Naive B cell (primary cell): Measurements from ENCODE around the gene STIM1. TPM values are rescaled to one million over a fixed set of nuclear protein-coding genes. Genes with fewer than 3 reads are reported as not detected.
"Not testable (repeated sequence)": the region's sequence is repeated elsewhere in the genome, so short reads cannot be mapped to it uniquely, and the experiment has no call there.

Experiments
- ATAC-seq, 2 donors: fragments of 150-1000 bp; cut with Tn5 transposase; 2 replicates each; pipeline ENCODE4 v1.10.0; 2021; ENCODE audit warnings: low read depth in 2 of 2, mild to moderate bottlenecking in 2 of 2, moderate library complexity in 2 of 2
- DNase-seq: peaks from one replicate; pipeline ENCODE4 v3.0.0; 2022
- H3K27ac Mint-ChIP-seq, 6 donors: one replicate each; pipeline ENCODE4 v1.8.0; 2020 to 2022; ENCODE audit warnings: mild to moderate bottlenecking in 6 of 6, mixed read lengths in 6 of 6, moderate library complexity in 5 of 6, inconsistent platforms in 2 of 6
- H3K27me3 Mint-ChIP-seq, 3 donors: one replicate each; pipeline ENCODE4 v1.8.0; 2021 to 2022; ENCODE audit warnings: mixed read lengths in 3 of 3, mild to moderate bottlenecking in 1 of 3
- H3K36me3 Mint-ChIP-seq, 2 donors: one replicate each; pipeline ENCODE4 v1.8.0; 2020 to 2022; ENCODE audit warnings: mixed read lengths in 2 of 2, inconsistent platforms in 1 of 2, mild to moderate bottlenecking in 1 of 2
- H3K4me1 Mint-ChIP-seq, 3 donors: one replicate each; pipeline ENCODE4 v1.8.0; 2020 to 2022; ENCODE audit warnings: mixed read lengths in 3 of 3, inconsistent platforms in 1 of 3, mild to moderate bottlenecking in 1 of 3, moderate library complexity in 1 of 3
- H3K4me3 Mint-ChIP-seq, 8 donors: one replicate each; pipeline ENCODE4 v1.8.0; 2020 to 2022; ENCODE audit warnings: mild to moderate bottlenecking in 8 of 8, mixed read lengths in 8 of 8, moderate library complexity in 8 of 8, inconsistent platforms in 2 of 8
- H3K9me3 Mint-ChIP-seq, 7 donors: one replicate each; pipeline ENCODE4 v1.8.0; 2020 to 2022; ENCODE audit warnings: mixed read lengths in 7 of 7, mild to moderate bottlenecking in 5 of 7, inconsistent platforms in 2 of 7, moderate library complexity in 1 of 7
- polyA plus RNA-seq, 6 donors: library from polyadenylated mRNA; unstranded; fragments of 300-500 nt; fragmentation: Illumina TruSeq; gene quantifications; one replicate each; pipeline ENCODE4 v1.2.3, GENCODE V29; 2021; ENCODE audit warnings: low read depth in 6 of 6

Gene STIM1
- polyA plus RNA-seq, 6 donors from 2014 or later: 29.1 to 51.9 (median 35.0) TPM

GRCh38 chr11:3888876-3889275 lies 33.4 kb downstream of the STIM1 start:
- no peaks in the 10 kb centered on the region for H3K27me3 Mint-ChIP-seq
- H3K36me3 Mint-ChIP-seq: no peaks in the 10 kb centered on the region
- peaks cover 54 to 92% (median 75%) of the 10 kb centered on the region in 3 donors for H3K4me1 Mint-ChIP-seq
- ATAC-seq: peak; percentile 58 to 75
- no peak for DNase-seq
- H3K9me3 Mint-ChIP-seq: no peaks in the 10 kb centered on the region
- peak overlapping the region in 7 of 8 donors; percentile 48 to 85 (median 67) for H3K4me3 Mint-ChIP-seq
- peak overlapping the region in 3 of 6 donors; percentile 66 to 84 (median 75) for H3K27ac Mint-ChIP-seq

- Mint-ChIP-seq H3K36me3 (no peaks in the 10 kb centered on the region), H3K4me1 (peaks cover 51 to 92% (median 76%) of the 10 kb centered on the region in 3 donors), H3K27ac (peak overlapping the region in 3 of 6 donors; percentile 41 to 91 (median 77)), H3K9me3 (no peaks in the 10 kb centered on the region), H3K4me3 (peak overlapping the region in 4 of 8 donors; percentile 12 to 72 (median 48)), H3K27me3 (no peaks in the 10 kb centered on the region)
- ATAC-seq (no peak), DNase-seq (no peak)
Measured at GRCh38 chr11:3890014-3890413, 34.5 kb downstream of the STIM1 start.

- peak overlapping the region in 6 of 8 donors; percentile 12 to 72 (median 58) for H3K4me3 Mint-ChIP-seq
- DNase-seq (no peak), ATAC-seq (no peak)
- peaks cover 54 to 92% (median 82%) of the 10 kb centered on the region in 3 donors for H3K4me1 Mint-ChIP-seq
- H3K27me3 Mint-ChIP-seq: no peaks in the 10 kb centered on the region
- H3K9me3 Mint-ChIP-seq: no peaks in the 10 kb centered on the region
- no peaks in the 10 kb centered on the region for H3K36me3 Mint-ChIP-seq
- peak overlapping the region in 2 of 6 donors; percentile 37 to 91 for H3K27ac Mint-ChIP-seq
Measured at GRCh38 chr11:3890806-3891205, 35.3 kb downstream of the STIM1 start.

GRCh38 chr11:3891751-3892150 lies 36.3 kb downstream of the STIM1 start:
- peak overlapping the region in 1 of 8 donors; percentile 49 for H3K4me3 Mint-ChIP-seq
- peaks cover 56 to 92% (median 82%) of the 10 kb centered on the region in 3 donors for H3K4me1 Mint-ChIP-seq
- no peaks in the 10 kb centered on the region for H3K9me3 Mint-ChIP-seq
- no peak for DNase-seq
- ATAC-seq: no peak
- no peaks in the 10 kb centered on the region for H3K27me3 Mint-ChIP-seq
- no peak overlapping the region for H3K27ac Mint-ChIP-seq
- no peaks in the 10 kb centered on the region for H3K36me3 Mint-ChIP-seq

- no peak for ATAC-seq
- DNase-seq: no peak
- Mint-ChIP-seq H3K4me1 (peaks cover 56 to 92% (median 82%) of the 10 kb centered on the region in 3 donors), H3K9me3 (no peaks in the 10 kb centered on the region), H3K4me3 (peak overlapping the region in 4 of 8 donors; percentile 31 to 65 (median 50)), H3K27ac (peak overlapping the region in 4 of 6 donors; percentile 27 to 94 (median 87)), H3K27me3 (no peaks in the 10 kb centered on the region), H3K36me3 (no peaks in the 10 kb centered on the region)
Measured at GRCh38 chr11:3892156-3892555, 36.7 kb downstream of the STIM1 start.

- Mint-ChIP-seq H3K27ac (peak overlapping the region; percentile 92 to 98 (median 97)), H3K27me3 (no peaks in the 10 kb centered on the region), H3K4me3 (peak overlapping the region; percentile 31 to 89 (median 85)), H3K36me3 (no peaks in the 10 kb centered on the region), H3K9me3 (no peaks in the 10 kb centered on the region), H3K4me1 (peaks cover 48 to 82% (median 71%) of the 10 kb centered on the region in 3 donors)
- DNase-seq (no peak), ATAC-seq (no peak)
Measured at GRCh38 chr11:3893311-3893710, 37.8 kb downstream of the STIM1 start.

- Mint-ChIP-seq H3K9me3 (no peaks in the 10 kb centered on the region), H3K4me3 (peak overlapping the region; percentile 31 to 89 (median 85)), H3K36me3 (no peaks in the 10 kb centered on the region), H3K4me1 (peaks cover 41 to 72% (median 63%) of the 10 kb centered on the region in 3 donors), H3K27ac (peak overlapping the region; percentile 92 to 98 (median 97)), H3K27me3 (no peaks in the 10 kb centered on the region)
- DNase-seq: peak; percentile 98
- peak; percentile 96 to 97 for ATAC-seq
Measured at GRCh38 chr11:3894128-3894731, 38.8 kb downstream of the STIM1 start.

GRCh38 chr11:3896644-3897043 lies 41.2 kb downstream of the STIM1 start:
- ATAC-seq (no peak), DNase-seq (no peak)

GRCh38 chr11:3900230-3900629 lies 44.8 kb downstream of the STIM1 start:
- H3K9me3 Mint-ChIP-seq, ATAC-seq, DNase-seq, H3K27me3 Mint-ChIP-seq, H3K36me3 Mint-ChIP-seq: not testable (repeated sequence)
- Mint-ChIP-seq H3K4me3 (peak overlapping the region in 1 of 8 donors; percentile 15), H3K27ac (peak overlapping the region in 3 of 6 donors; percentile 15 to 50 (median 33)), H3K4me1 (peaks cover 58 to 73% (median 65%) of the 10 kb centered on the region in 3 donors)

More at GRCh38 chr11:3896644-3897043, 41.2 kb downstream of the STIM1 start:
- peak overlapping the region in 6 of 8 donors; percentile 11 to 85 (median 45) for H3K4me3 Mint-ChIP-seq
- H3K9me3 Mint-ChIP-seq: no peaks in the 10 kb centered on the region
- peaks cover 39 to 68% (median 59%) of the 10 kb centered on the region in 3 donors for H3K4me1 Mint-ChIP-seq
- H3K27ac Mint-ChIP-seq: peak overlapping the region in 5 of 6 donors; percentile 63 to 94 (median 84)
- H3K36me3 Mint-ChIP-seq: no peaks in the 10 kb centered on the region
- H3K27me3 Mint-ChIP-seq: no peaks in the 10 kb centered on the region

GRCh38 chr11:3901249-3902025 lies 46.0 kb downstream of the STIM1 start:
- Mint-ChIP-seq H3K36me3 (no peaks in the 10 kb centered on the region), H3K27me3 (no peaks in the 10 kb centered on the region), H3K27ac (peak overlapping the region; percentile 10 to 93 (median 58)), H3K4me3 (peak overlapping the region in 5 of 8 donors; percentile 6 to 69 (median 61)), H3K9me3 (no peaks in the 10 kb centered on the region), H3K4me1 (peaks cover 56 to 73% (median 61%) of the 10 kb centered on the region in 3 donors)
- peak in 1 of 2 donors; percentile 19 for ATAC-seq
- DNase-seq: no peak

GRCh38 chr11:3902441-3902840 lies 47.0 kb downstream of the STIM1 start:
- H3K9me3 Mint-ChIP-seq: no peaks in the 10 kb centered on the region
- H3K4me1 Mint-ChIP-seq: peaks cover 51 to 74% (median 61%) of the 10 kb centered on the region in 3 donors
- H3K27me3 Mint-ChIP-seq: no peaks in the 10 kb centered on the region
- no peaks in the 10 kb centered on the region for H3K36me3 Mint-ChIP-seq
- peak overlapping the region in 5 of 6 donors; percentile 71 to 97 (median 85) for H3K27ac Mint-ChIP-seq
- no peak for DNase-seq
- no peak for ATAC-seq
- peak overlapping the region in 5 of 8 donors; percentile 50 to 69 (median 68) for H3K4me3 Mint-ChIP-seq

GRCh38 chr11:3903207-3903896 lies 47.9 kb downstream of the STIM1 start:
- DNase-seq: peak; percentile 48

GRCh38 chr11:3904228-3904627 lies 48.8 kb downstream of the STIM1 start:
- H3K36me3 Mint-ChIP-seq: no peaks in the 10 kb centered on the region
- peaks cover 60 to 87% (median 73%) of the 10 kb centered on the region in 3 donors for H3K4me1 Mint-ChIP-seq
- peak overlapping the region; percentile 64 to 96 (median 83) for H3K27ac Mint-ChIP-seq
- ATAC-seq (no peak), DNase-seq (no peak)
- no peaks in the 10 kb centered on the region for H3K9me3 Mint-ChIP-seq
- H3K4me3 Mint-ChIP-seq: peak overlapping the region in 7 of 8 donors; percentile 41 to 90 (median 81)
- H3K27me3 Mint-ChIP-seq: no peaks in the 10 kb centered on the region

More at GRCh38 chr11:3903207-3903896, 47.9 kb downstream of the STIM1 start:
- no peaks in the 10 kb centered on the region for H3K9me3 Mint-ChIP-seq
- H3K36me3 Mint-ChIP-seq: no peaks in the 10 kb centered on the region
- ATAC-seq: peak; percentile 86 to 92
- H3K27me3 Mint-ChIP-seq: no peaks in the 10 kb centered on the region
- H3K4me1 Mint-ChIP-seq: peaks cover 57 to 83% (median 68%) of the 10 kb centered on the region in 3 donors
- H3K4me3 Mint-ChIP-seq: peak overlapping the region; percentile 4 to 90 (median 79)
- H3K27ac Mint-ChIP-seq: peak overlapping the region; percentile 71 to 96 (median 86)
